Activated naive CD4-positive, alpha-beta T cell treated with anti-CD3 and anti-CD28 coated beads, Interleukin-2, amount 50 U/mL, for 72 hours (primary cell): Measurements from ENCODE around the gene TSEN54. TPM values are rescaled to one million over a fixed set of nuclear protein-coding genes. Genes with fewer than 3 reads are reported as not detected.

Experiments used
- ATAC-seq, 2 donors: fragments of 150-1000 bp; cut with Tn5 transposase; 2 replicates each; pipeline ENCODE4 v1.10.0; 2021; ENCODE audit warnings: mild to moderate bottlenecking in 2 of 2, moderate library complexity in 2 of 2
- DNase-seq, 2 donors: peaks; one replicate each; pipeline ENCODE4 v3.0.0; 2021 to 2022; ENCODE audit warnings: low spot score in 2 of 2
- H3K27ac Mint-ChIP-seq, 2 donors: one replicate each; pipeline ENCODE4 v1.8.0; 2022; ENCODE audit warnings: mild to moderate bottlenecking in 2 of 2, mixed read lengths in 2 of 2
- H3K36me3 Mint-ChIP-seq, 2 donors: one replicate each; pipeline ENCODE4 v1.8.0; 2022; ENCODE audit warnings: mixed read lengths in 2 of 2
- H3K9me3 Mint-ChIP-seq, 2 donors: one replicate each; pipeline ENCODE4 v1.8.0; 2022; ENCODE audit warnings: mixed read lengths in 2 of 2
- total RNA-seq, 2 donors: library from RNA; stranded (reverse); gene quantifications; one replicate each; pipeline ENCODE4 v1.2.3, GENCODE V29; 2022

TSEN54 gene
- total RNA-seq, 2 donors from 2014 or later, result 26.8 to 45.5 TPM

DNA sequence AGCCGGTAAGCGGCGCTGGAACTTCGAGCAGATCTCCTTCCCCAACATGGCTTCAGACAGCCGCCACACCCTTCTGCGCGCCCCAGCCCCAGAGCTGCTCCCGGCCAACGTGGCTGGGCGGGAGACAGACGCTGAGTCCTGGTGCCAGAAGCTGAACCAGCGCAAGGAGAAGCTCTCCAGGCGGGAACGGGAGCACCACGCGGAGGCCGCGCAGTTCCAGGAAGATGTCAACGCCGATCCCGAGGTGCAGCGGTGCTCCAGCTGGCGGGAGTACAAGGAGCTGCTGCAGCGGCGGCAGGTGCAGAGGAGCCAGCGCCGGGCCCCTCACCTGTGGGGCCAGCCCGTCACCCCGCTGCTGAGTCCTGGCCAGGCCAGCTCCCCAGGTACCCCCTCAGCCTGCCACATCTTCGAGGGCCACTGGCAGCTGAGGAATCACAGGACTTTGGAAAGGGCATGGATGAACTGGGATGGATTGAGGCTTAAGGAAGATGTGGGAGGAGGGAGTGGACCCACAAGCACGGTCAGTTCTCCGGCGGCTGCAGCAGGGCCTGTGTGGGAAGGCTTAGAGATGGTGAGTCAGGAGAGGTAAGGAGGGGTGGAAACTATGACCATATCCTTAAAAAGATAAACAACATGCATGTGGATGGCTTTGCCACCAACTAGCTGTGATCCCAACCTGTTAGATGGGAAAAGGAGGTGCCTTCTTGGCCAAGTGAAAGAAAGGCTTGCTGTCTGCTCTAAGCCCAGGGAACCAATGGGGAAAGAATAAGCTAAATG lies 5.8 kb downstream of the TSEN54 start:
- Mint-ChIP-seq H3K9me3 (no peaks in the 10 kb centered on the region), H3K36me3 (peaks cover 15 to 17% of the 10 kb centered on the region in 2 donors), H3K27ac (peak overlapping the region in 1 of 2 donors; percentile 39)
- DNase-seq (no peak), ATAC-seq (no peak)

DNA sequence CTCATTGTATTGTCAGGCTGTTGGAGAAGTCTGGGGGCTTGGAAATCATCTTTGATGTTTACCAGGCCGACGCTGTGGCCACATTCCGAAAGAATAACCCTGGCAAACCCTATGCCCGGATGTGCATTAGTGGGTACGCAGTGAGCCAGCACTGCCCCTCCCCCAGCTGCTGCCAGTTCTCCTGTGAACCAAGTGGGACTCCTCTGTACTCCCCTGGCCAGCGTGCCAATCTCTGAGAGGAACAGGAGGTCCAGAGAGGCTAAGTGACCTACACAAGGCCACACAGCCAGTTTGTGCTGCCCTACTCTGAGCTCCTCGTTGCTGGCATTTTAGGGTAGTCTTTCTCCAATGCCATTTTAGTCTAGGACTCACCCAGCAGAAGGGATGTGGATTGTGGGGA lies 7.3 kb downstream of the TSEN54 start:
- DNase-seq, result no peak
- H3K9me3 Mint-ChIP-seq, result no peaks in the 10 kb centered on the region
- H3K27ac Mint-ChIP-seq, result no peak overlapping the region
- peaks cover 3 to 5% of the 10 kb centered on the region in 2 donors for H3K36me3 Mint-ChIP-seq
- ATAC-seq, result no peak

DNA sequence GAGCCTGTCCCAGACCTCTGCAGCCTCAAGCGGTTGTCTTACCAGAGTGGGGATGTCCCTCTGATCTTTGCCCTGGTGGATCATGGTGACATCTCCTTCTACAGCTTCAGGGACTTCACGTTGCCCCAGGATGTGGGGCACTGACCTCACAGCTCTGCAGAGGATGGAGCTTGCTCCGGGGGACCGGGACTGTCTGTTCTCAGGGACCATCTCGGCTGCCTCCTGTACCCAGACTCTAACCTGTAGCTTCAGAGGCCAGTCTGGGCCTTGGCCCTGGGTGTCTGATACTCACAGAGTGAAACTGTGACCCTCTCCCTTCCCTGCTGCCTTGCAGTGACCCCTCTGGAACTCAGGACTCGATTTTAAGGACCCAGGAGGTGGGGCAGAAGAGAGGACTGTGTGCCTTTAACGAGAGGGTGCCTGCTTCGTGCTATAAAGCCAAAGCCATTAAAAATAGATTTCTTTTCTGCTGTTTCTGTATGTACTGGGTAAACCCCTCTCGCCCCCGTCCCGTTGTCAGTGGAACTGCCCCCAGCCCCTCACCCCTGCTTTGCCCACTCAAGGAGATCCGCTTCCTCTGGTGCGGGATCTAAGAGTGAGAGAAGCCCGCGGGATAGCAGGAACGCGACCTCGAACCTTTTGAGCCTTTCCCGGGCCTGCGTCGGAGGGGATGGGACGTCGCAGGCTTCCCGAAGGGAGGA lies 8.1 kb downstream of the TSEN54 start:
- Mint-ChIP-seq H3K27ac (no peak overlapping the region), H3K9me3 (no peaks in the 10 kb centered on the region), H3K36me3 (no peaks in the 10 kb centered on the region)
- ATAC-seq (no peak), DNase-seq (no peak)

DNA sequence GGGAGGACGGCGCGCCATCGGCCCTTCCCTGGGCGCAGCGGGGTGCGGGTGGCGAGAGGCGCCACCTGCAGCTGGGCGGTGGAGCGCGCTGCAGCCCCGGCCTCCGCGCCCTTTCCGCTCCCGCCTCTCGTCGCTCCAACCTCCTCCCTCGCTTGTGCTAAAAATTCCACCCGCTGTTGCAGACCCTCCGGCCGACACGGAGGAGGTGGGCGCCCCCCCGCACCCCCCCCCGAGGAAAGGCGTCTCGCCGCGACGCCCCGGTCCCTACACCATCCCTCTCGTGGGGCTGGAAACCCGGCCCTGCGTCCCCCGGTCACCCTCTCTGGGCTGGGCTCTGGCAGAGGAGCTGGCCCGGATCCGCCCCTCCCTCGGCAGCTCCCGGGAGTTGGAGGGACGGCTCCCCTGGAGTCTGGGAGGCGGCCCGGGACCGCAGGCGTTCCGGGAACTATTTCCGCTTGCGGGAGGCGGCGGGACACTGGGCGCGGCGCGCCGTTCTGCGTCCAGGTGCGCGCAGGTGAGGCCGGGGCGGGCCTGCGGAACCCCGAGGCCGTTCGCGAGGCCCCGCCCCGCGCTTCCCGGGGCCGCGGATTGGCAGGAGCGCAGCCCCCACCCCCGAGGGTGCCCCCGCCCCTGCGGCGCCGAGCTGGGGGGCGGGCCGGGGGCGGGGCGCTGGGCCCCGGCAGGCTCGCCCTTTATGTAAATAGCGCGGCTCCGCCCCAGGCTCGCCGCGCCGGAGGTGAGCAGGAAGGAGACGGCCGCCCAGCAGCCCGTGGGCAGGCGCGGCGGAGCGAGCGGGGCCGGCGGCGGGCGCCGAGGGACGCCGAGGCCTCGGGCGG lies 8.9 kb downstream of the TSEN54 start, which contains the start of gene LLGL2:
Gene LLGL2, plus strand, starts transcription at position 728 of the 836 bp plus-strand sequence. CDS start 17,730 bp downstream, outside the sequence.
- no peak within 1 kb of the TSS for H3K27ac Mint-ChIP-seq
- H3K9me3 Mint-ChIP-seq, result no peaks in the 10 kb centered on the region
- peak; percentile 91 to 94 for ATAC-seq
- peak; percentile 85 for DNase-seq
- H3K36me3 Mint-ChIP-seq, result no peaks in the 10 kb centered on the region

GRCh38 chr17:75525806-75526554 lies 9.7 kb downstream of the TSEN54 start:
- no peaks in the 10 kb centered on the region for H3K36me3 Mint-ChIP-seq
- peak in 1 of 2 donors; percentile 43 for ATAC-seq
- H3K27ac Mint-ChIP-seq, result no peak overlapping the region
- no peaks in the 10 kb centered on the region for H3K9me3 Mint-ChIP-seq
- no peak for DNase-seq

DNA sequence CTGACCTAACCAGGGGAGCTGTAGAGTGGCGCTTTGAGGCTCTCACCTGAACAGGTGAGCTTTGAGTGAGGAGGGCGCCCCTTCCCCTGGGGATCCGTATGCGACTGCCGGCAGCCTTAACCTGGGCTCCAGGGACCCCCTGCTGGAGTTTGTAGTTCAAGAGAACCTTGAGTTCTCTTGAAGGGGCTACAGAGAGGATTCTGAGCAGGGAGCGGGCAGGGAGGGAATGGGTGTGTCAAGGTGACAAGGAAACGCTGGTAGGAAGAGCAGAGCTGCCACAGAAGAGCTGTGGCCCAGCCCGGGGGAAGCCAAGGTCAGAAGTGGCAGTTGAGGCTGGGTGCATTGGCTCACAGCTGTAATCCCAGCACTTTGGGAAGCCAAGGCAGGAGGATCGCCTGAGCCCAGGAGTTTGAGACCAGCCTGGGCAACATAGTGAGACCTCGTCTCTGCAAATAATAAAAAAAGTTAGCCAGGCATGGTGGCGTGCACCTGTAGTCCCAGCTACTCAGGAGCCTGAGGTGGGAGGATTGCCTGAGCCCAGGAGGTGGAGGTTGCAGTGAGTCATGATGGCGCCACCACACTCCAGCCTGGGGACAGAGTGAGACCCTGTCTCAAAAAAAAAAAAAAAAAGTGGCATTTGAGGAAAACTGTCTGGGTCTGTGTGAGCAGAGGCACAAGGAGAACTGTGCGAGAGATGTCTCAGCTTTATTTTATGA lies 10.4 kb downstream of the TSEN54 start:
- Mint-ChIP-seq H3K36me3 (no peaks in the 10 kb centered on the region), H3K27ac (no peak overlapping the region), H3K9me3 (no peaks in the 10 kb centered on the region)
- ATAC-seq, result no peak
- DNase-seq, result no peak

DNA sequence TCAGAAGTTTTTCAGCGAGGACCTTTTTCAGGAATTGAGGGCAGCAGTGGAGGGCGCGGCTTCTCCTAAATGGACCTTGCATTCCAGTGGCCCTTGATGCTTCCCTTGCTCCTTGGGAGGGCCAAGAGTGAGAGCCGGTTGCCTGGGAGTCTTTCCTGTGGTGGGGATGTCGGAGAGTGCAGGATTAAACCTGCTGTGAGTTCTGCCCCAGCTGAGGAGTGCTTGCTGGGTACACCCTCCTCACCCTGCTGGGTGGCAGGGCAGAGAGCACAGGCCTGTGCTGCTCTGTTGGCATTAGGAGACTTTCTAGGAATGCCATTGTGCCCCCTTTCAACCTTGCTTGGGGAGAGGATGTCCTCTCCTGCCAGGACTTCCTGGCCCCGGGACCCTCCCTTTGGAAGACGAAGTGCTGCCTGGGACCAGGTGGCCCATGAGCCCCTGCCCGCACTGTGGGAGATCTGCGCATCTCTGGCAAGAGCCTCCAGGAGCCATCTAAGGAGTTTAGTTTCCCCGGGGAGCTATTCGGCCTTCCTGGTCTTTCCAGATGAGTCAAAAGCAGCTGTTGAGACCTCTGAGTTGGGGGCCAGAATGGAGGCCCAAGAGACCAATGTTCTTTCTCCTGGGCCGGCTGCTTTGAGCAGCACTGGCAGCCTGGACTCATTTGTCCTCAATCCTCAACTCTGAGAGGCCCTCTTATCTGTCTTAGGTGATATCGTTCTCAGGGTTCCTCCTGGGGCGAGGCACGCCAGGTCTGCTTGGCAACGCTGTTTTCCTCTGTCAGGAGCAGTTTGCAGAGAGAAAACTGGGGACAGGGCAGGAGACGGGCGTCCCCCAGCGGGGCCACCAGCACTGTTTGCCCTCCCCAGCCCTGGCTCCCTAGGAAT lies 14.8 kb downstream of the TSEN54 start:
- H3K27ac Mint-ChIP-seq, result peak overlapping the region in 1 of 2 donors; percentile 9
- no peak for DNase-seq

DNA sequence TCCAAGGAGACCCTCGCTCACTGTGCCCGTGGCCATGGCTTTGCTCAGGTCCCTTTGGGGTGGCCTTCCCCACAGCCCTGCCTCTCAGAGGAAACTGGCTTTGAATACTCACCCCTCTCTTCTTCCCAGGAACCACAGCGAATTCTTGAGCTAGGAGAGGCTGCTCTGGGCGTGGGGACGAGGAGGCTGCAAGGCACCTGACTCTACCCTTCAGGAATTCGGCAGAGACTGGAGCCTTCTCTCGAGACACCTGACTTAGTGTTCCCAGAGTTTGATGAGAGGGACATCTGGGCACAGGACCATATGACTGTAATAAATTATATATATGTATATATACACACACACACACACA lies 15.4 kb downstream of the TSEN54 start:
- Mint-ChIP-seq H3K36me3 (no peaks in the 10 kb centered on the region), H3K27ac (no peak overlapping the region), H3K9me3 (no peaks in the 10 kb centered on the region)
- DNase-seq (no peak), ATAC-seq (no peak)

More for the DNA sequence above, 14.8 kb downstream of the TSEN54 start:
- H3K9me3 Mint-ChIP-seq, result no peaks in the 10 kb centered on the region
- ATAC-seq, result no peak
- H3K36me3 Mint-ChIP-seq, result no peaks in the 10 kb centered on the region

- ATAC-seq, result peak; percentile 94 to 99
- Mint-ChIP-seq H3K36me3 (no peaks in the 10 kb centered on the region), H3K9me3 (no peaks in the 10 kb centered on the region), H3K27ac (peak overlapping the region; percentile 39 to 91)
- DNase-seq, result peak; percentile 62 to 76
These were observed 18.8 kb downstream of the TSEN54 start for GRCh38 chr17:75535119-75535537.

- Mint-ChIP-seq H3K36me3 (no peaks in the 10 kb centered on the region), H3K27ac (peak overlapping the region in 1 of 2 donors; percentile 39), H3K9me3 (no peaks in the 10 kb centered on the region)
- ATAC-seq (no peak), DNase-seq (no peak)
These were observed 19.5 kb downstream of the TSEN54 start for GRCh38 chr17:75535871-75536270.

- no peaks in the 10 kb centered on the region for H3K9me3 Mint-ChIP-seq
- DNase-seq (no peak), ATAC-seq (no peak)
- no peak overlapping the region for H3K27ac Mint-ChIP-seq
- no peaks in the 10 kb centered on the region for H3K36me3 Mint-ChIP-seq
These were observed 20.0 kb downstream of the TSEN54 start for GRCh38 chr17:75536366-75536765.

DNA sequence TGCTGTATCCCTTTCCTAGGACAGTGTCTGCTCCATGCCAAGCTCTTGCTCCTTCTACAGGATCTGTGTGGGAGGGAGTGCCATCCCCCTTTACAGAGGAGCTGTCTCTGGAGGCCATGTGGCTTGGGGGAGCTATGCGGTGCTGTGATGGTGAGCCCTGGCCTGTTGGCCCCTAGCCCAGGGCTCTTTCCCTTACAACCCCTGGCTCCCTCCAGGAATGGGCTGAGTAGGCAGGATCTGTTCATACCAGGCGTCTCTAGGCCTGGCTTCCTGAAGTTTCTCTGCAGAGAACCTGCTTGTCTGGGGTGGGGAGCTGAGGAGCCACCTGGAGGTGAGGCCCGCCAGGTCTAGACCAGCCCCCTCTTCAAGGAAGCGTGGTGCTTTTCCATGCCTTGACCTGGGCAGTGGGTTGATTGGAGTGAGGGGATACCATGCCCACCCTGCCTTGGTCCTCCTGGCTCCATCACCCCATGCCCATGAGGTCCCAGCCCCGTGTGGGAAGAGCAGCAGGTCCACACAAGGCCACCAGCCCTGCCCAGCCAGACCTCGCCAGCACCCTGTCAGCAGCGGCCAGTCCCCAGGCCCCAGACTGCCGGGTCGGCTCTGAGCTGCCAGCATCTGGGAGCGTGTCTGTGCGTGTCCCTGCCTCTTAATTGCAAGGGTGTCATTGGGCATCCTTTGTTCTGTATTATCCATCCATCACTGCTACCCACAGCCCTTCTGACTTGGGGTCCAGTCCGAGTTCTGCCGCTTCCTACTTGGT lies 23.8 kb downstream of the TSEN54 start:
- DNase-seq, result no peak
- no peaks in the 10 kb centered on the region for H3K9me3 Mint-ChIP-seq
- ATAC-seq, result no peak
- H3K36me3 Mint-ChIP-seq, result no peaks in the 10 kb centered on the region
- peak overlapping the region in 1 of 2 donors; percentile 7 for H3K27ac Mint-ChIP-seq

GRCh38 chr17:75540923-75541503 lies 24.7 kb downstream of the TSEN54 start:
- Mint-ChIP-seq H3K9me3 (no peaks in the 10 kb centered on the region), H3K36me3 (no peaks in the 10 kb centered on the region), H3K27ac (peak overlapping the region in 1 of 2 donors; percentile 7)
- ATAC-seq, result no peak
- DNase-seq, result no peak

- Mint-ChIP-seq H3K9me3 (no peaks in the 10 kb centered on the region), H3K27ac (no peak overlapping the region), H3K36me3 (no peaks in the 10 kb centered on the region)
- ATAC-seq, result no peak
- no peak for DNase-seq
These were observed 25.9 kb downstream of the TSEN54 start for GRCh38 chr17:75542229-75542628.
